Stimulated activated CD4-positive, alpha-beta T cell treated with anti-CD3 and anti-CD28 coated beads, Interleukin-15, amount 100 ng/mL, for 24 hours (primary cell): Measurements from ENCODE around the gene CEMP1.
"Not testable (repeated sequence)": the region's sequence is repeated elsewhere in the genome, so short reads cannot be mapped to it uniquely, and the experiment has no call there.

Source experiments
- DNase-seq: peaks from one replicate; pipeline ENCODE4 v3.0.0-alpha.2; 2020

The CEMP1 gene

GRCh38 chr16:2531371-2531695, at the start of gene CEMP1:
CEMP1 (minus strand) TSS chr16:2531408; CDS start chr16:2531073, 335 bp downstream.
- no peak for DNase-seq

DNA sequence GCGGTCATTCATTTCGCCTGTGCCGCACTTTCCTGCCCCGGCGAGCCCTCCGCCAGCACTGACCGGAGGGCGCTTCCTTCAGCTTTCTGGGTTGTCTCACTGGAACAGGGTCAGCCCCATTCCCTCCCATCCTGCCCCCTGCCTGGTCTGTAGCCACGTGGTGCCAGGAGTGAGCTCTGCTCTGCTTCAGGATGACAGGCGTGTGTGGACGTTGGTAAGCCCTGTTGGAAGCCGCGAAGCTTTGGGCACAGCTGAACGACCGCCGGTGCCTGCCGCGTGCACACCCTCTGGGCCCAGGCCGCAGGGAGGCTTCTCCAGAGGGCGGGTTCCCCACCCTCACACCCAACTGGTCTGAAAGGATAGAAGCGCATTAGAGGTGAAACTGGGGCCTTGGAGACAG, 49.6 kb upstream of the CEMP1 start:
- not testable (repeated sequence) for DNase-seq

DNA sequence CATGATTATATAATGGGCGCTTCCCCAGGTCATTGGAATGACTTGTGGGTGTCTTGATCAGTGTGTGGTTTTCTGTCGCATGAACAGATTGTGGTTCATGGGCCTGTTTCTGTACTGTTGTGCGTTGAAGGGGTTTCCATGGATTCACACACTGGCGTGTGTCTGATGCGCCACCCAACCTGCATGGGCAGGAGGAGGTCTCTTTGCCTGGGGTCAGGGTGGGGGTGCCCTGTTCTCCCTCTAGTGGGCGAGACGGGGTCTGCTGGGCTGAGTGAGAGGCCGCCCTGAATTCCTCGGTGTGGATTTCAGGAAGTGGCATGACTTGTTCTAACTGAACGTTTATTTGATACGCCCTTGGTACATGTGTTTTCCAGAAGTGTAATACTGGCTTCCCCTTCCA, 48.9 kb upstream of the CEMP1 start:
- not testable (repeated sequence) for DNase-seq

- not testable (repeated sequence) for DNase-seq
Observed at GRCh38 chr16:2578905-2579304, 47.7 kb upstream of the CEMP1 start.

DNA sequence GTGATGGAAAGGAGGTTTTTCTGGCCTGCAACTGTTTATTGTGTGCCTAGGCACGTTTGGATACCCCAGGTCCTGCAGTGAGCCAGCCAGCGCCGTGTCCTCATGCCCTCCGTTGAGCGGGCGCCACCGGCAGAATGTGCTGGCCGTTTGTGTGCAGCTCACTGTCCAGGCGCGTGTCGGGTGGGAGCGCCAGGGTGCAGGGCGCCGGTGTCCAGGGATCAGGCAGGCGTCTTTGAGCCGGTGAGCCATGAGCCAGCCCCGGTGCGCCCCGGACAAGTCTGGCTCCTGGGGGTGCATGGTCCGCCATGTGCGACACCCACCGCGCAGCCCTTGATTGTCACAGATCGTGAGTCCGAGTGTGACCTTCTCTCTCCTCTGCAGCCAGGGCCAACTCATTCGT, 45.8 kb upstream of the CEMP1 start:
- DNase-seq, result not testable (repeated sequence)

- DNase-seq, result not testable (repeated sequence)
Observed at GRCh38 chr16:2575839-2576238, 44.6 kb upstream of the CEMP1 start.

GRCh38 chr16:2572704-2573103, 41.5 kb upstream of the CEMP1 start:
- not testable (repeated sequence) for DNase-seq

DNA sequence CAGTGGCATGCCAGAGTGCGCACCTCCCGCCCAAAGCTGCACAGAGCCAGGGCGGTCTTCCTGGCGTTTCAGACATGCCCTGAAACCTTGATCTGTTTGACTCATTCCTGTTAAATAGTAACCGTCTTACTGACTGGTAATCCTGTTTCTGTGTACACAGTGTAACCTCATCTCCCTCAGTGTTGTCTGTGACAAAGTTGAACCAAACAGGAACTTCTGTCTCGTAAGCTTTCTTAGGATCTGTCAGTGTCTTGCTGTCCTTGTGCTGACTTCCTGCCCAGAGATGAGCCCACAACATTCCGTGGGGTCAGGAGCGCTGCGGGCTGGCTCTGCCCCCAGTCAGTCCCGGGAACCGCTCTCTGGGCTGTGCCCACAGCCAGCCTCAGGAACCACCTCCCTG, 37.4 kb upstream of the CEMP1 start:
- not testable (repeated sequence) for DNase-seq

DNA sequence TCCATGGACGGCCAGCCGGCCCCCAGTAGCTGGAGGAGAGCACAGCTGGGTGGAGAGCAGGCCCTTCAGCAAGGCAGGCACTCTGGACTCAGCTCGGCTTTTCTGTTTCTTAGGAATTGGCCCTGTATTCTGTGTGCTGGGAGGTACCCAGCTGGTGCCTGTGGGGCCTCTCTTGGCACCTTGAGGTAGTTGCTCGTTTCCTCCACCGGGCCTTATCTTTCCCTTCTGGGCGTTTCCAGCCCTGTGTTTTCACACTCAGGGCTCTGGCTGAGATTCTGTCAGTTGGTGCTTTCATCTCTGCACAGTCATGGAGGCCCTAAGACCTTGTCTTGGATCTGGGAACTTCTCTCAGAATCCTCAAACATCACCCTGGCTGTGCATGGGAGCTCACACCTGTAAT, 36.3 kb upstream of the CEMP1 start:
- DNase-seq, result not testable (repeated sequence)

DNA sequence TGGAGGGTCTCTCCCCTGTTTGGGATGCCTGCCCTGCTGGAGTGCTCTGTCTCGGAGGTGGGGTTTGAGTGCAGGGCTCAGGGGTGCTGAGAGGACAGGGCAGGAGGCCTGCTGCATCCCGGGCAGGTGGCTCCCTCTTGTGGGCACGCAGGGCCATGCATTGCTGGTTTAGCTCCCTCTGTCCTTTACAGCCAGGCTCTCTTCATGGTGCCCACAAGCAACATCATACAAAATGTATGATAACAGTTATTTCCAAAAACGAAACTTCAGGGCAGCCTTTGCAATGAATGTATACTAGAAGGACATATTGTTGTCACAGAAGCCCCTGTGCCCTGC, 29.6 kb upstream of the CEMP1 start:
- DNase-seq, result peak; percentile 79

DNA sequence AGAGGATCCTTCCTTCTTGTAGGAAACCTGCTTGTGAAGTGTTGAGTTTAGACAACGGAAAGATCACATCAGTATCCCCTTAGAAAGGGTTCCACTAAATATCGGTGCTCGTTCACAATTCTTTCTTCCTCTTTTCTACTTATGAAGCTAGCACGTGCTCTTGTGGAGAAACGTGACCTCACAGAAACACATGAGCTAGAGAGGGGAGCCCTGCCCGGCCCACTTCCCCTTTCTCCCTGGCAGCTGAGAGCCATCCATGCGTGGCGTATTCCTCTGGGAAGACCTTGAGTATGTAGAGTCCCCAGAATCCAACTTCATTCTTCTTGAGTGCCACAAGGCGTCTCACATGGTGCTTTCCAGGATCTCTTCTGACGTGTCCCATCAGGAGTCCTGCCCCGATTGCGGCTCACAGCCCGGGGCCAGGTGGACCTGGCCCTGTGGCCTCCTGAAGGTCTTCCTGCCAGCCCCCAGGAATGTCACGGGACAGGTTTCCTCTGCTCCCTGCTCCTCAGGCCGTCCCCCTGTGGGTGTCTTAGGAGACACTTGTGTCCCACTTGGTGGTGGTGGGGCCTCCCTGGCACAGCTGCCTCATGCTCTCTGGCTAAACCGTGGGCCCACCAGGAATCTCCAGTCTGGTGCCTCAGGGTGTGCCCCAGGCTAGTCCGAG, 29.1 kb upstream of the CEMP1 start:
- DNase-seq, result not testable (repeated sequence)

- DNase-seq, result not testable (repeated sequence)
Observed at GRCh38 chr16:2557150-2557549, 25.9 kb upstream of the CEMP1 start.

DNA sequence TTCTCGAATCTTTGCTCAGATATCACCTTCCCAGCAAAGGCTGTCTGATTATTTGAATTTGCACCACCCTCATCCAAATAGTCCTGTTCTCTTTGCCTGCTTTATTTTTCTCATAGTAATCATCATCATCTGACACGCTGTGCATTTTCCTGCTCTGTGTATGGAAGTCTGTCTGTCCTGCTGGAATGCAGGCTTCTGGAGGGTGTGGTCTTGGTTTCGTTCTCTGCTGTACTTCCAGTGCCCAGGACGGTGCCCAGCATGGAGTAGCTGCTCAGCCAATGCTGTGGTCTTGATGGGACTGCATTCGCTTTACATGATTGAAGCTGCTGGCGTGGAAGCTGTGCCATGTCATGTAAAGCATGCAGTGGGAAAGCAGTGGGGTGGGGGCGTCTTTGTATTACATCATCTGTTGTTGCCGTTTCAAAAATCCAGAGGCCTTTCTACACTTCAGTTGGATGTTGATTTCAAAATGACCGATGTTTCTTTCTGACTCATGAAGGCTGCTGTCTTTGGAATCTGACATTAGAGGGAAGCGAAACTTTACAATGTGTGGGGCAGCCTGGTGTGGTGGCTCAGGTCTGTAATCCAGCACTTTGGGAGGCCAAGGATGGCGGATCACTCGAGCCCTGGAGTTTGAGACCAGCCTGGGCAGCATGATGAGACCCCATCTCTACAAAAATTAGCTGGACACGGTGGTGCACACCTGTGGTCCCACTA, 23.7 kb upstream of the CEMP1 start:
- DNase-seq, result not testable (repeated sequence)

- not testable (repeated sequence) for DNase-seq
Observed at GRCh38 chr16:2551420-2551889, 20.2 kb upstream of the CEMP1 start.

DNA sequence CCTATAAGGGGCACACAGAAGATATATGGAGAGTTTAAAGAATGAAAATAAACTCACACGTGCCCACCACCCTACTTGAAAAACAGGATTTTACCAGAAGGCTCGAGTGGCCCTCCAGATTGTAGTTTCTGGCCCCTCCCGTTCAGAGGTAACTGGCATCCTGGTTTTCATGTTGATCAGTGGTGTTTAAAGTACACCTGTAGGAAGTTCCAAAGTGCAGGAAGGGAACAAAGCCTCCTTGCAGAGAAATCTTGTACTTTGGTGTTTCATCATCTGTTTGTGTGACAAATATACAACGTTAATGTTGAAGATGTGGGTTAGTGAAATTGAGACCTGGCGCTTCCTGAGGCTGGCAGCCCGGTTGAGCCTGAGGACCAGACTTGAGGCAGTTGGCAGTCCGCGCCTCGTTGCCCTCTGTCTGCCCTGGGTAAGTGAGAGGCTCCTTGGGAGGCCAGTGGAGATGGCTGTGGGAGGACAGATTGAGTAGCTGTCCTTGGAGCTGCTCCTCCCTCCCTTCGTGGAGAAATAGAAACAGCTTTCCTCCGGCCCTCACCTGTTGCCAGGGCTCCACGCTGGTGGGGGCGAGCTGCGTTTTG, 19.2 kb upstream of the CEMP1 start:
- not testable (repeated sequence) for DNase-seq

DNA sequence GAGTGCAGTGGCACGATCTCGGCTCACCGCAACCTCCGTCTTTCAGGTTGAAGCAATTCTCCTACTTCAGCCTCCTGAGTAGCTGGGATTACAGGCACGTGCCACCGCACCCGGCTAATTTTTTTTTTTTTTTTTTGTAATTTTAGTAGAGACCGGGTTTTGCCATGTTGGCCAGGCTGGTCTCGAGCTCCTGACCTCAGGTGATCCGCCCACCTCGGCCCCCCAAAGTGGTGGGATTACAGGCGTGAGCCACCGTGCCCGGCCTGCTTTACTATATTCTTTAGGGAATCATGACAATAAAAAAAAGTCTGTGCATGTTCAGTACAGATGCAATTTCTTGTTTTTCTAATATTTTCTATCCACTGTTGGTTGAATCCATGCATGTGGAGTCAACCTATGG, 12.6 kb upstream of the CEMP1 start:
- DNase-seq, result not testable (repeated sequence)

- not testable (repeated sequence) for DNase-seq
Observed at GRCh38 chr16:2541409-2541808, 10.2 kb upstream of the CEMP1 start.

DNA sequence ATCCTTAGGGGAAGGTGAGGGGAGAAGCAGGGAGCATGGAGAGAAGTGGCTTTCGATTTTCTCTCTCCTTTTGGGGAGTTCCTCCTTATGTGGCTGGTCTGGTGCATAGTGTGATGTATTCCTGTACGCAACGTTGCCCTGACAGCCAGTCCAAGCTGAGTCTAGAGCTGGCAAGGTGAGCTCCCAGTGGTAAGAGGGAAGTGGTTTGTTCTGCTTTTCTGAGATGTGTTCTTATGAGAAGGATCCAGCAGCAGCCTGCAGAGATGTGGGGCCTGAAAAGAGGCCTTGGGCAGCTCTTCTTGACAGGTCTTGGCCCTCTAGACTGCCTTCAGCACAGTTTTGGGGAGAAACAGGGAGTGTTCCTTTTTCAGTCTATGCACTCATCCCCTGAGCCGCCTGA, 9.7 kb upstream of the CEMP1 start:
- DNase-seq, result not testable (repeated sequence)

- DNase-seq, result peak; percentile 50
Observed at GRCh38 chr16:2539845-2540458, 8.7 kb upstream of the CEMP1 start.

DNA sequence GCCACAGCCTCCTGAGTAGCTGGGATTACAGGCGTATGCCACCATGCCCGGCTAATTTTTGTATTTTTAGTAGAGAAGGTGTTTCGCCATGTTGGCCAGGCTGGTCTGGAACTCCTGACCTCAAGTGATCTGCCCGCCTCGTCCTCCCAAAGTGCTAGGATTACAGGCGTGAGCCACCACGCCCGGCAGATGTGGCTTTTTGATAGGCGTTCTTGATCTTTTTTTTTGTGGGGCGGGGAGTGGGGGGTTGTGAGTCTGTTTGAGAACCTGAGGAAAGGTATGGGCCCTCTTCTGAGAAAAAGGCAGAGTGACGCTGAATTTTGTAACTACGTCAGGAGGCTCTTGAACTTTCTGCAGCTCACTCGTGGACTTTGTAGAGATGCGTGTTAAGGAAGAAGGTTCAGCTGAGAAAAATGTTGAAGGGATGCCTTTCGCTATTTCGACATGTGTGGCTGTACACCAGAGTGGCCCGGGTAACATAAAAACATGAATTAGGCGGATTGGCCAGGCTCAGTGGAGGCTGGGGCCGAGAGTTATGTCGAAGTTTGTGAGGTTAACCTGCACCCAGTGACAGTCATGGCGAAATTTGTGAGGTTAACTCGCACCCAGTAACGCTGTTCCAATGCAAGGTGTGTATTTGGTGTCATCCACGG, 8.1 kb upstream of the CEMP1 start:
- not testable (repeated sequence) for DNase-seq

- DNase-seq, result peak; percentile 94
Observed at GRCh38 chr16:2537451-2538379, 6.5 kb upstream of the CEMP1 start, which contains the start of gene PDPK1. PDPK1 (plus strand) TSS chr16:2538021; CDS start chr16:2538113, 92 bp downstream.

- no peak for DNase-seq
Observed at GRCh38 chr16:2535625-2536013, 4.4 kb upstream of the CEMP1 start.
